HG03196 (cell line): ENCODE measurements around the gene ICAM2.
"Not testable (repeated sequence)": the region's sequence is repeated elsewhere in the genome, so short reads cannot be mapped to it uniquely, and the experiment has no call there.

Experiments used
- ATAC-seq: cut with Tn5 transposase; IDR thresholded peaks from one replicate; pipeline ENCODE4 v1.9.1; 2021; ENCODE audit not compliant: unreplicated experiment

Gene ICAM2

DNA sequence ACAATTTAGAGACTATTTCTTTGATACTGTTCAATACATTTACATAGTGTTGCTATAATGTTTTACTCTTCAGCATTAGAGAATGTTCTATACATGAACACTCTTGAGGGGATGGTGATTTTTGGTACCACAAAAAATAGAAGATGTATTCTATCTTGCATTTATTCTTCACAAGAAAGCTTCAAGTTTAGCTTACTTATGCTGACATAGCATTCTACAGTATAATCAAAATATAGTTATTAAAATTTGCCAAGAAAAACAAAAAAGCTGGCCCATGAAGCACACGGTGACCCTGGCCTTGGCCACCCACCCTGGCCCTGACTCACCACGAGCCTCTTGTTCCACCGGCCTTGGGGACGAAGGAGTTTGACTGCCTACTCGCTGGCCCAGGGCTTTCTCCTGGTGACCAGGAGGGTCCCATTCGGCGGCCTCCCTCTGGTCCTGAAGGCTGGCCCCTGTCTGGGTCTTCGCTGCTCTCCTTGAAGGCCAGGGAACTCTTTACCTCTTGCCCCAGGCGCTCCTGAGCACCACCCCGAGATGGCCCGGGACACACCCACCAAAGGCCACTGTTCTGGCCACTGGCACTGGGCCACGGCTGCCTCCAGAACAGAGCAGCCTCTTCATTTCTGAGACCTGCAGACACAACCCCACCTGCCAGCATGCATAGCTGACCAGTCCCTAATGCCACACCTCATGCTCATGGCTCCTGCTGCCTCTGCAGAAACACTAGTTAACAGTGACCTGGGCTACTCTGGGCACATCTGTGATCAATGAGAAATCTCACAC lies 22.5 kb upstream of the ICAM2 start:
- ATAC-seq: no peak

DNA sequence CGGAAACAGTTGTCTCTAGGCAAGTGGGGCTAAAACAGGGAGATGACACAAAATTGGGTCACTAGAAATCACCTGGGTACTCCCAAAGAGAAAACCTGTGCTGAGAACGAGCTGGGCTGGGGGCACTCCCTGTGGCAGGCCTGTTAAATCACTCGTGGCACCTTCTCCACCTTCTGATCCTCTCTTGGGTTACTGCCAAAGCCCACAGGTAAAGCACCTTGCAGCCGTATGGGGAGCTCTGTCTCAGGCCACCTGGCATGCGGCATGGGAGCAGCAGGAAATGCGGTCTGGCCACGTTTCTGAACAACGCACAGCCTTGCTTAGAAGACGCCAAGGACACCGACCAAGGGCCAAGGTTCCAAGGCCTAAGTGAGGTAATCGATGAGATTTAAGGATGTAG lies 21.5 kb upstream of the ICAM2 start:
- no peak for ATAC-seq

DNA sequence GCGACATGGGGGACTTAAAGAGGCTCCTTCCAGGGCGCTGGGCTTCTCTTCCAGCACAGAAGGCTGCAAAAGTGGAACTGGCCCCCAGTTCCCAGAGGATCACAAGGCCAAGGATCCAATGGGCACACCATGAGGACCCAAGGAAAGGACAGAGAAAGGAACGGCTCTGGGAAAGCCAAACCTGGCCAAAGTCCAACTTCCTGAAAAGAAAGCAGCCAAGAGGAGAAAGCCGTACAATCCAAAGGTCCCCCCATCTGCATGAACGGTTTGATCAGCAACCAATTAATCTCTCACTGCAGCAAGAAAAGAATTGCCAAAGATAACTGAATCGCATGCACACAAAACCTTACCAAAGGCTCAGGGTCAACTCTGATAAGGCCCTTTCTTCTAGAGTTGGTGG lies 19.8 kb upstream of the ICAM2 start:
- ATAC-seq: no peak

DNA sequence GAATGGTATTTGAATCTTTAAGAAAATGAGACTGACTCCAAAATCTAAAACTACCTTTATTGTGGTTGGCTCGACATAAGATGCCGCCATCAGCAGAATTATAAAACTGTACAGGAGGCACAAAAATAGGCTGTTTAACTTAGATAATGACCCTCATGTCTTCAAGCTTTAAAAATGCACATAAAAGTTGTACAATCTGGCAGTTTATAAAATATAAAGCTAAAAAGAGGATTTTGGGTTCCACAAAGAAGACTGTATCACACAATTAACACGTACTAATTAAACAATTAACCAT lies 18.6 kb upstream of the ICAM2 start:
- ATAC-seq: no peak

DNA sequence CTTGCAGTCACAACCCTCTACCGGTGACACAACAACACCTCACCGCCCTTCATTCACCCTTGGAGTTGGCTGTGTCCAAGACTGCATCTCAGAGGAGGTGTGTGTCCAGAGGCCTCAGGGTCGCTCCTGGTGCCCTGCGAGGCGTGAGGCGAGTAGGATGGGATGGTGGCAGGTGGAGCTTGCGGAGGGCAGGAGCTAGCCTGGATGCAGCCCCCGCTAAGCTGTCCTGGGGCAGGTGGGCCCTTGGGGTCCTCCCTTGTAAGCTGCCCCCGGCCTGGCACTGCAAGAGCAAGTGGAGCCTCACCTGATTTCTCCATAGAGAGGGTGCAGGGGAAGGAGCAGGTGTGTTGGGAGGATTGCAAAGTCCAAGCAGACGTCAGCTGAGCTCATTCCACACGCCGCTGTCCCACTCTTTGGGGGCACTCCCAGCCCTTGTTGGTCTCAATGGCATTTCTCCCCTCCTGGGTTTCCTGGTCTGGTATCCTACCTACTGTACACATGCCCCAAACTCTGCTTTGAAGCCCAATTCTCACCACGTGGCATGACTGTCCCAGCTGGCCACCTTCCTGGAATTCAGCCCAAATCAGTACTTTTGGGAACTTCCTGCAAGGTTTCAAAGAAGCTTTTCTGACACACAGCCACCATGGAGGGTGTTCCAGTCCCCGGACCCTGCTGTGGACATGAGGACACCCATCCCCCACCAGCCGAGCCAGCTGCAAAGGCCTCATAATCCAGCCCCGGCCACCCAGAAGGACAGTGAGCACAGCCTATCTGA lies 18.1 kb upstream of the ICAM2 start:
- ATAC-seq: no peak

DNA sequence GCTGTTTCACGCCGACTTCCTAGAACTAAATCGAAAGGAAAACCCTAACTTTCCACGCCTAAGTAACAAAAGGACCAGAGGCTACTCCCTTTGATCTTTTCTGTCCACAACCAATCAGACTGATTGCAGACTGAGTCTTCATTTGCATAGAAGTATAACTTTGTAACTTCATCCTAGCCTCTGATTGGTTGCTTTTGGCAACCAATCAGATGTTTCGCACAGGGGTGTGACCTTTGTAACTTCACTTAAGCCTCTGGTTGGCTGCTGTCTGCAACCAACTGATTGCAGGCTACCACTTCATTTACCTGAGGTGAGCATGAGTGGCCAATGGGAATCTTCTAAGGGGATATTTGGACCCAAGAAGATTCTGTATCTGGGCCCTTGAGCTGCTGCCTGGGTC lies 17.4 kb upstream of the ICAM2 start:
- ATAC-seq: no peak

DNA sequence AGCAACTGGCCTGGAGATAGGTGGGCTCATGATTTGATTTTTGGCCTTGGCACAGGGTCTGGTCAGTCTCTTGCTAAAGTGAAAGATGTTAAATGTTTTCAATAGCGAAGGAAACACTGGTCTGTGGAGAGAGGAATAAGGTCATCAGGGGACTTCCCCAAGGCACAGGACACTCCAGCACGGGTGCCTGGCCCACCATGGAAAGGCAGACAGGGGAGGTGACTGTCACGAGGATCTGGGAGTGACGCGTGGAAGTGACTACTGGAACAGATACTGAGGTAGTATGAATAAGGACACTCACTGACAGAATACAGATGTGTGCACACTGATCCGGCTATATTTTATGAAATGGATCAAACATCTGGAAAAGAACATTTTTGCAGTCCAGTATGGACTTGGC lies 16.7 kb upstream of the ICAM2 start:
- ATAC-seq: no peak

DNA sequence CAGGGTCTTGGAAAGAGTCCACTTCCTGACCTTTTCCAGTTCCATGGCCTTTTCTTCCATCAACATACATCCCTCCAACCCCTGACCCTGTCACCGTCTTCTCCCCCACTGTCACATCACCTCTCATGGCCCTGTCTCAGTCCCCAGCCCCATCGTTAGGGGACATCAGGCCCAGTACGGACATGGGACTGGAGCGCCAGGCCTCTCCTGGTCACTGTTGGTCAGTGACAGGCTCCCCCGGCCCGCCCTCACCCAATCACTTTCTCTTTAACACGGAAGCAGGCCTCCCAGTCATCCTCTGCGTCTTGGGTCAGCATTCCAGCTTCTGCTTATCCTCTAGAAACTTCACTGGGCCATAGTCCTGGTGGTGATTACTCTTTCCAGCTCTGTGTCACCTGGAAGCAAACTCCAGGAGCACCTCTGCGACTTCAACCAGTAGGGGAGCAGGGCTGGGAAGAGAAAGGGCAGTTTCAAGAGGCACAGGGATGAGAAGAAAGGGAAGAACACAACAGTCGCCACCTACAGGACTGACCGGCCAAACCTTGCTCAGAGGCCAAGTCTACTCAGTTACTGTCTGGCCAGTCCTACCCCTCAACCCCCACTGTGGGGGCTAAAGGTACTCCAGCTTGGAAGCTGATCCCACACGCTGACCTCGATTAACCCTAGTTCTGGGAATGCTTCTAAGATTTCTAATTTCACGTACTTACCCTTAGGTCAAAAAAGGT lies 15.9 kb upstream of the ICAM2 start:
- ATAC-seq: no peak

DNA sequence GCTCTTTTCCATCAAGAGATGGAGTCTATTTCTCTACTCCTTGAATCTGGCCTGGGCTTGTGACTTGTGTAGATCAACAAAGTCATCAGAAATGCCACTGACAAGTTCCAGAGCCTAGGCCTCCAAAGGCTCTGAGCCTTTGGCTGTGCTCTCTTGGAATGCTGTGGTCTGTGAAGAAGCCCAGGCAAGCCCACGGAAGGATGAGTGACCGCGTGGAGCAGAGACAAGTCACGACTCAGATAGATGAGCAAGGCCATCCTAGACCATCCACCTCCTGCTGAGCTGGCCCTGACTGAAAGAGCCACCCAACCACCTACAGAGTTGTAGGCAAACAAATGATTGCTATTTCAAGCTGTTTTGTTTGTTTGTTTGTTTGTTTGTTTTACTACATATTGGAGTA lies 11.6 kb upstream of the ICAM2 start:
- no peak for ATAC-seq

DNA sequence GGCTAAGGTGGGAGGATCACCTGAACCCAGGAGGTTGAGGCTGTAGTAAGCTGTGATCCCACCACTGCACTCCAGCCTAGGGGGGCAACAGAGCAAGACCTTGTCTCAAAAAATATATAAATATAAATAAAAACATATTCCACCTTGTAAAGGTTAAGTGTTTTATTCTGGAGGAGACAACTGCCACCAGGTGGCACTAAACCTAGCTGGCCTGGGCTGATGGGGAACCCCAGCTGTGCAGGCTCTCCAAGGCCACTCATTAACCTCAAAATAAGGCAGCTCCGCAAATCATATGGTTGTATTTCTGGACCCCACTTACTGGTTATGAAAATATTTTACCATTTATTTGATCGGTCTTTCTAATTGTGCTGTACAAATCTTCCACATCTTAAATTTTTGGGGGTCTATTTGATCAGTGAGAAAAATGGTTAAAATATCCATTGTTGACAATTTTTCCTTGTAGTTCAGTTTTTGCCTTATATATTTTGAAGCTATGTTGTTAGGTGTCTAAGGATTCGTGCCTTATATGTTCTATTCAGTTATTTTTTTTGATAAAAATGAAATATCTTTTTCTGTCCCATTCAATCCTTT lies 8.5 kb upstream of the ICAM2 start:
- ATAC-seq: no peak

DNA sequence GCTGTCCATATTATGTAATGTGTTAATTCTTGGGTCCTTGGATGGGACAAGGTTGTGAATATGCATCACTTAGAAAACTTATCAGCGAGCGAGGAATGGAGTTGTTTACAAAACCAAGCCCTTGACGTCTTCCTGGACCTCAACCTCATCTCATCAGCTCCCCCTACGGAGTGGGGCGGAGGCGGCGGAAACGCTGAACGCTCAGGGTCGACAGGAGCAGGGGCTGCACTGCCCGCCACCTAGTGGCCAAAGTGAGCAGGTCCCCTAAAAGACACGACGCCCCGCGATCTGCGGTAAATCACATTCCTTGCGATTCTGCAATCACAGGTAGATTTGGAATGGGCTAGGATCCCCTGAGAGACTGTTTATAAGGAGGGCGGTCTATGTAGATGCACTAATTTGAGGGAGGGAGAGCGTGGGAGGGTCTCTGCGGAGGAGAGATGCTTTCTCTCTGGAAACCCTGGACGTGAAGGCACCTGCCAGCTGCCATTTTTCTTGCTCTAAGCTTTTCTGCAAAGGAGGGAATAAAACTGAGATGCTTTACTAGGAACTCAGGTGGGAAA lies 5.4 kb upstream of the ICAM2 start:
- ATAC-seq: no peak

DNA sequence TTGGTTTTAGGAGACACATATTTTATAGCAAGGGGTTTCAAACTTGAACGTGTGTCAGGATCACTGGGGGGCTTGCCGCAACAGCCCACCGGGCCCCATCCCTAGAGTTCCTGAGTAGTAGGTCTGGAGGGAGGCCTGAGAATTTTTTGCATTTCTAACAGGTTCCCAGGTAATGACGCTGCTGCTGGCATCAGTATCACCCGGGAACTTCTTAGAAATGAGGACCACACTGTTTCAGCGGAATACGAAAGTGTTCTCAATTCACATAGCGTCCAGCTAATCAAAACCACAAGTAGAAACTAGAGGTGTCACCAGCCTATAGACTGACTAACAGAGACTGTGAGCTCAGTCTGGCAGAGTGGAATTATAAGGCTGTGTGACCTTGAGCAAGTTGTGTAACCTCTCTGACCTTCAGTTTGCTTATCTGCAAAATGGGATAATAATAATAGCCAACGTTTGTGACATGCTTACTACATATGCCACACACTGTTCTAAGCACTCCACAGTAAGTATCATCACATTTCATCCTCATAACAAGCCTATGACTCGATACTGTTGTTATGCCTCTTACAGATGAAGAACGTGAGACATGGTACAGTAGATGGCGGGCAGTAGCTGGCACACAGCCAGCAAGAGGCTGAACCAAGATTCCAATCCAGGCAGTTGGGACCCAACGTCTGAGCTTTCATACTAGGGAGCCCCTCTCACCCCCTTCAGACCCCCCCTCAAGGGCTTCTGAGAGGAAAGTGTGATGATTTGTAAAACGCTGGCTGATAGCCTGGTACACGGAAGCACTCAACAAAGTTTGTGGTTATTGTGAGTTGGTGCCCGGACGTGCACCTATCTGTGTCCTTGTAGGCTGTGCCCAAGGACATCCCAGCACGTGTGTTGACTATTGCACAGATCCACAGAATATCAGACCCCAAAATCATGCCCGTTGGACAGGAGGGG lies 4.6 kb upstream of the ICAM2 start:
- ATAC-seq: no peak

DNA sequence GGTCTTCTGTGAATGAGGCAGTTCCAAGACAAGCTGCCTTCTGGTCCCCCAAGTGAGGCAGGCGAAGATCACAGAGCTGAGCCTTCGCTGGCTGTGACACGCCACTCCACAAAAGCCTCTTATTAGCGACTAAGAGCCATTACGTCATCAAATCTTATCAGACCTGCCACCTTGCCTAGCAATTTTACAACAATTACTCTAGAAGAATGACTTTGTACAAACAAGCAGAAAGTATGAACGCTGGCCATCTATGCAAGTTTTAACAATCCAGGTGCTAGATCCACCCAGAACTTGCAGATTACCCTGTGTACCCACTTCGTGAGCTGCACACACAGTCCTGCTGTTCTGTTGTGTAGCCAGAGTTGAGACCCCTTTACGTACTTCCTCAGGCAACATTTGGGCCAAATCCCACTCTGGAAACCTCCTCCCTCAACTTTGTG lies 3.8 kb upstream of the ICAM2 start:
- no peak for ATAC-seq

DNA sequence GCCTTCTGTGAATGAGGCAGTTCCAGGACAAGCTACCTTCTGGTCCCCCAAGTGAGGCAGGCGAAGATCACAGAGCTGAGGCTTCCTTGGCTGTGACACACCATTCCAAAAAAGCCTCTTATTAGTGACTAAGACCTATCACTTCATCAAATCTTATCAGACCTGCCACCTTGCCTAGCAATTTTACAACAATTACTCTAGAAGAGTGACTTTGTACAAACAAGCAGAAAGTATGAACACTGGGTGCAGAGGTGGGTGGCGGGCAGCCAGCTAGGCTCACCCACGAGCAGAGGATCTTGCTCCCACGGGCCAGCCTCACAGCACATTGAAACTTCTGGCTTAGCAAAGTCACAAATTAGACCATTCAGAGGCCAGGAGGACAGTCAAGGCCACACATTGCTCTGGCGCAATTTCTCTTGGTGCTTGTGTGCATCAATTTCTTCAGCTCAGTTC lies 2.2 kb upstream of the ICAM2 start:
- no peak for ATAC-seq

DNA sequence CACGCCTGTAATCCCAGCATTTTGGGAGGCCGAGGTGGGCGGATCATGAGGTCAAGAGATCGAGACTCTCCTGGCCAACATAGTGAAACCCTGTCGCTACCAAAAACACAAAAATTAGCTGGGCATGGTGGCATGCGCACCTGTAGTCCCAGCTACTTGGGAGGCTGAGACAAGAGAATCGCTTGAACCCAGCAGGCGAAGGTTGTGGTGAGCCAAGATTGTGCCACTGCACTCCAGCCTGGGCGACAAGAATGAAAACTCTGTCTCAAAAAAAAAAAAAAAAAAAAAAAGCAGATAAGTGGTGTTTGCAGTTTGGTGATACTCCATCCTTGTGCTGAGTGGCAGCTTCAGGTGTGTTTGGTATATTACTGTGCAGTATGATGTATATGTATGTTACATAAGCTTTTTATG lies 877 bp downstream of the ICAM2 start:
- not testable (repeated sequence) for ATAC-seq

DNA sequence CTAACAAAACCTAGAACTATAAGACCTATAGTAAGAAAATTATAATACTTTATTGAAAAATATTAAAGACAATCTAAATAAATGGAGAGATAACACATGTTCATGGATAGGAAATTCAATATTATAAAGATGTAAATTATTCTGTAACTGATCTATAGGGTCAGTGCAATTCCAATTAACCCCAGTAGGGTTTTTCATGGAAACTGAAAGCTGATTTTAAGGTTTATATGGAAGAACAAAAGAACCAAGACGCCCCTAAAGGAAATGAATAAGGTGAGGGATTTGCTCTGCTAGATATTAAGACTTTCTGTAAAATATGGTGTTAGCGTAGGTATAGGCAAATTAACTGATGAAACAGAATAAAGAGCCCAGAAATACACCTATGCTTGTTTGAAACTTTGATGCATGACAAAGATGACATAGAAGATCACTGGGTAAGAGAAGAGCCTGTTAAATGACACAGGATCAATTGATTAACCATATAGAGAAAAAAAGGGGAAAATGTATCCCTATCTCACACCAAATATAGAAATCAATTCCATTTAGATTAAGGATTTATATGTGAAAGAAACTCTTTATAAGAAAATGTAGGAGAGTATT lies 3.0 kb downstream of the ICAM2 start:
- no peak for ATAC-seq

DNA sequence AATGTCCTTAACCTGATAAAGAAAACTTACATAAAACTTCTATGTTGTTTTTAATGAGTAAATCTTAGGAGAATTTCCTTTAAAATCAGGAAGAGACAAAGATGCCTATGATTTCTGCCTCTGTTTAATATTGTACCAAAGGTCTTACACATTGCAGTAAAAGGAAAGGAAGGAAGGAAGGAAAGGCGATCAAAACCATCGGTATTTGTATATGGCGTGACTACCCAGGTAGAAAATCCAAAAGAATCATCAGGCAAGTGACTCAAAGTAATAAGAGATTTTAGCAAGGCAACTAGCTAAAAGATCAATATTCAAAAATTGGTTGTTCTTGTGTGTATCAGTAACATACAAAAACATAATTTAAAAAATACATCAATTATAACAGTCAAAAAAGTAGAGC lies 3.5 kb downstream of the ICAM2 start:
- ATAC-seq: no peak

DNA sequence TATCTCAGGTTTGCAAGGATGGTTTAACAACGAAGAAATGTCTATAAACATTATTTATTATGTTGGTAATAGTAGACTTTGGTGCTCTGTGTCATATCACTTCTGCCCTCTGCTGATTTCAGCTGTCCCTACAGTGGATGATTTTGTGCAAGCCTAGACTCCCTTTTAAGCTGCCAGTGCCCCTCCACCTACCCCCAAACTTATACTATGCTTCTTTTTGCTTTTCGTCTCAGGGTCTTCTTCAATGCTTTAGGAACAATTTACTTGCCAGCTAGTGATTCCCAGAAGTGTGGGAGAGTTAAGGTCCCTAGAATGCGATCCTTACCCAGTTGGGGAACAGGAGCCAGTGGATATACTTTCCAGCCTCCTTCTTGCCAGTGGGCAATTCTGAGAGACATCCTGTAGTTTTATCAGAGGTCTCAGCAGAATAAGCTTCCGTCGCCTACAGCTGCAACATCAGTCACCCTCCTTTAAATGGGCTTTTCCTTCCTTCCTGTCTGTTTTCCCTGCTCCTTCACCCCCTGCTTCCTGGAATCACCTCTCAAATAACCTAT lies 4.1 kb downstream of the ICAM2 start:
- ATAC-seq: no peak

DNA sequence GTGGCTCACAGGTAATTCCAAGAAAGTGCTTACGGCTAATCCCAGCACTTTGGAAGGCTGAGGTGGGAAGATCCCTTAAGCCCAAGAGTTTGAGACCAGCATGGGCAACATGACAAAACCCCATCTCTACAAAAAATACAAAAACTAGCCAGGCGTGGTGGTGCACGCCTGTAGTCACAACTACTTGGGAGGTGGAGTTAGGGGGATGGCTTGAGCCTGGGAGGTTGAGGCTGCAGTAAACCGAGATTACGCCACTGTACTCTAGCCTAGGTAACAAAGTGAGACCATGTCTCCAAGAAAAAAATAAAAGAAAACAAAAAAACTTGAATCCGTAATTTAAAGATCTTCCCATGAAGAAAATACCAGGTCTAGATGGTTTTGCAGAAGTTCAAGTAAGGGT lies 5.0 kb downstream of the ICAM2 start:
- no peak for ATAC-seq
